Measurements from ENCODE around the gene TMEM219.
A peak's percentile ranks its signal among the peaks of the same experiment; 100 is the strongest.

Gene TMEM219

GRCh38 chr16:29982560-29983419 is 20.9 kb downstream of the TMEM219 start:
- DNase-seq (ENCODE audit: low read depth), result no peak

GRCh38 chr16:29983420-29984136 is 21.7 kb downstream of the TMEM219 start:
- no peak for DNase-seq (ENCODE audit: low read depth)

- DNase-seq (ENCODE audit: low read depth), result no peak
Observed at GRCh38 chr16:29984137-29984763, 22.4 kb downstream of the TMEM219 start.

GRCh38 chr16:29984764-29985147 is 22.9 kb downstream of the TMEM219 start:
- DNase-seq (ENCODE audit: low read depth), result no peak

- DNase-seq (ENCODE audit: low read depth), result no peak
Observed at GRCh38 chr16:29985271-29985811, 23.5 kb downstream of the TMEM219 start.

GRCh38 chr16:29986231-29986630 is 24.4 kb downstream of the TMEM219 start:
- DNase-seq (ENCODE audit: low read depth), result no peak

GRCh38 chr16:29986931-29987330 is 25.1 kb downstream of the TMEM219 start:
- no peak for DNase-seq (ENCODE audit: low read depth)

- no peak for DNase-seq (ENCODE audit: low read depth)
Observed at GRCh38 chr16:29987371-29988085, 25.6 kb downstream of the TMEM219 start.

GRCh38 chr16:29988346-29989075 is 26.6 kb downstream of the TMEM219 start:
- no peak for DNase-seq (ENCODE audit: low read depth)

- no peak for DNase-seq (ENCODE audit: low read depth)
Observed at GRCh38 chr16:29989111-29989858, 27.4 kb downstream of the TMEM219 start.

GRCh38 chr16:29990034-29990433 is 28.2 kb downstream of the TMEM219 start:
- no peak for DNase-seq (ENCODE audit: low read depth)

- DNase-seq (ENCODE audit: low read depth), result no peak
Observed at GRCh38 chr16:29990883-29991570, 29.1 kb downstream of the TMEM219 start.

GRCh38 chr16:29991571-29991904 is 29.7 kb downstream of the TMEM219 start:
- no peak for DNase-seq (ENCODE audit: low read depth)

- no peak for DNase-seq (ENCODE audit: low read depth)
Observed at GRCh38 chr16:29992344-29992967, 30.6 kb downstream of the TMEM219 start.

GRCh38 chr16:29993191-29993902 is 31.5 kb downstream of the TMEM219 start:
- DNase-seq (ENCODE audit: low read depth), result no peak

- no peak for DNase-seq (ENCODE audit: low read depth)
Observed at GRCh38 chr16:29993903-29994599, 32.2 kb downstream of the TMEM219 start.

- DNase-seq (ENCODE audit: low read depth), result peak; percentile 63
Observed at GRCh38 chr16:29994600-29995323, 32.9 kb downstream of the TMEM219 start.

All from activated T-helper 9 cell treated with anti-CD3 and anti-CD28 coated beads, Interleukin-2, amount 50 U/mL, for 16 hours (primary cell).